Measurements from ENCODE around the gene PALLD. TPM values are rescaled to one million over a fixed set of nuclear protein-coding genes. Genes with fewer than 3 reads are reported as not detected.

Gene PALLD
- total and polyA plus RNA-seq, 2 of the 13 experiments (the other 11 are each of a cell fraction or from before 2014, with no cell fraction given): 0.50 to 1.5 TPM

GRCh38 chr4:168743601-168744000, 246.7 kb downstream of the PALLD start:
- FAIRE-seq (no peak), DNase-seq (ENCODE audit: low spot score) (peak; percentile 6), ATAC-seq (no peak)
- Histone ChIP-seq H3K36me3 (replicated peaks in 1 of 2; ENCODE audit: control insufficient read depth in 1 of 2, insufficient read depth in 2 of 2, low read length in 2 of 2) (no peaks in the 10 kb centered on the region), H3K4me2 (ENCODE audit: low read depth, low read length) (no peak overlapping the region), H4K20me1 (ENCODE audit: insufficient read depth, low read length) (no peaks in the 10 kb centered on the region), H3K27ac (ENCODE audit: extremely low read length, insufficient read depth, low read length) (no peak overlapping the region), H3K27me3 (ENCODE audit: control insufficient read depth in 1 of 2, insufficient read depth in 2 of 2, low read length in 2 of 2) (0 out of 5 replicates have a peak, but pooled peaks cover 0 to 4% of the 10 kb centered on the region in 2 experiments), H2AFZ (ENCODE audit: low read length) (no peak overlapping the region), H3K79me2 (ENCODE audit: insufficient read depth, low read length) (no peaks in the 10 kb centered on the region), H3K4me1 (ENCODE audit: insufficient read depth, low read length) (0 out of 2 replicates have a peak, but pooled peaks cover 7% of the 10 kb centered on the region), H3K4me3 (replicated peaks in 1 of 3; ENCODE audit: insufficient read depth in 1 of 3, low read depth in 2 of 3, low read length in 3 of 3) (no peak overlapping the region), H3K9me3 (ENCODE audit: low read length) (no peaks in the 10 kb centered on the region), H3K9ac (ENCODE audit: insufficient read depth, low read depth, low read length) (no peak overlapping the region)
- ChIA-PET POLR2A (no interaction called here), CTCF (ENCODE audit: low intra/inter-chr PET ratio, low total read pairs) (no interaction called here)
- in situ Hi-C loops (cut with HindIII; ENCODE audit: extremely low pct_ligation_motif_present, low pct_unique_long_range_greater_than_20kb): no loop called here
- TF ChIP-seq FOXA3 (CRISPR knock-in tag; IDR thresholded peaks at IDR 0.05) (0 out of 2 replicates have a peak, but pooled peaks have one; percentile 13), SMC3 (IDR thresholded peaks at IDR 0.05; ENCODE audit: low read length) (no peak)
- WGBS (ENCODE audit: low lambda C conversion rate): 3% methylated on average over 3 of the region's 3 CpGs
- BruUV-seq (replicated peaks): no TSS peak
- intact Hi-C loops (cut with micrococcal nuclease; ENCODE audit: unreplicated experiment): no loop called here

GRCh38 chr4:168744021-168744420, 247.2 kb downstream of the PALLD start:
- no peak for TF ChIP-seq KDM1A (CRISPR knock-in tag; IDR thresholded peaks at IDR 0.05)
- no peak for TF ChIP-seq NR2F1 (CRISPR knock-in tag; IDR thresholded peaks at IDR 0.05)
- no peak for TF ChIP-seq TFE3 (CRISPR knock-in tag; IDR thresholded peaks at IDR 0.05)
- 0 out of 2 replicates have a peak, but pooled peaks have one; percentile 6 for TF ChIP-seq FOSL2 (CRISPR knock-in tag; IDR thresholded peaks at IDR 0.05)
- no peak for TF ChIP-seq GATAD1 (CRISPR knock-in tag; IDR thresholded peaks at IDR 0.05)
- 5% methylated on average over 2 of the region's 5 CpGs for WGBS (ENCODE audit: low lambda C conversion rate)
- ChIA-PET POLR2A (no interaction called here), CTCF (ENCODE audit: low intra/inter-chr PET ratio, low total read pairs) (no interaction called here)
- Histone ChIP-seq H3K4me2 (ENCODE audit: low read depth, low read length) (no peak overlapping the region), H3K4me3 (replicated peaks in 1 of 3; ENCODE audit: insufficient read depth in 1 of 3, low read depth in 2 of 3, low read length in 3 of 3) (no peak overlapping the region), H3K79me2 (ENCODE audit: insufficient read depth, low read length) (no peaks in the 10 kb centered on the region), H3K27me3 (ENCODE audit: control insufficient read depth in 1 of 2, insufficient read depth in 2 of 2, low read length in 2 of 2) (0 out of 5 replicates have a peak, but pooled peaks cover 0 to 4% of the 10 kb centered on the region in 2 experiments), H2AFZ (ENCODE audit: low read length) (no peak overlapping the region), H3K36me3 (replicated peaks in 1 of 2; ENCODE audit: control insufficient read depth in 1 of 2, insufficient read depth in 2 of 2, low read length in 2 of 2) (no peaks in the 10 kb centered on the region), H3K27ac (ENCODE audit: extremely low read length, insufficient read depth, low read length) (no peak overlapping the region), H3K9me3 (ENCODE audit: low read length) (no peaks in the 10 kb centered on the region), H3K4me1 (ENCODE audit: insufficient read depth, low read length) (0 out of 2 replicates have a peak, but pooled peaks cover 7% of the 10 kb centered on the region), H4K20me1 (ENCODE audit: insufficient read depth, low read length) (no peaks in the 10 kb centered on the region), H3K9ac (ENCODE audit: insufficient read depth, low read depth, low read length) (no peak overlapping the region)
- in situ Hi-C loops (cut with HindIII; ENCODE audit: extremely low pct_ligation_motif_present, low pct_unique_long_range_greater_than_20kb): no loop called here
- no peak; the same call in 2 of the 3 replicates for ATAC-seq
- BruUV-seq (replicated peaks): no TSS peak
- FAIRE-seq: no peak
- intact Hi-C loops (cut with micrococcal nuclease; ENCODE audit: unreplicated experiment): no loop called here
- peak; percentile 3 for DNase-seq (ENCODE audit: low spot score)
